ENCODE results near the gene CLDN17.

Gene CLDN17

GRCh38 chr21:30146558-30147282, 19.9 kb downstream of the CLDN17 start:
- in situ Hi-C loops (cut with MboI; ENCODE audit: low pct_unique_long_range_greater_than_20kb, low sequenced_read_pairs, unreplicated experiment) = no loop called here
- DNase-seq (ENCODE audit: low spot score) = no peak
- TF ChIP-seq, protein P1, sequence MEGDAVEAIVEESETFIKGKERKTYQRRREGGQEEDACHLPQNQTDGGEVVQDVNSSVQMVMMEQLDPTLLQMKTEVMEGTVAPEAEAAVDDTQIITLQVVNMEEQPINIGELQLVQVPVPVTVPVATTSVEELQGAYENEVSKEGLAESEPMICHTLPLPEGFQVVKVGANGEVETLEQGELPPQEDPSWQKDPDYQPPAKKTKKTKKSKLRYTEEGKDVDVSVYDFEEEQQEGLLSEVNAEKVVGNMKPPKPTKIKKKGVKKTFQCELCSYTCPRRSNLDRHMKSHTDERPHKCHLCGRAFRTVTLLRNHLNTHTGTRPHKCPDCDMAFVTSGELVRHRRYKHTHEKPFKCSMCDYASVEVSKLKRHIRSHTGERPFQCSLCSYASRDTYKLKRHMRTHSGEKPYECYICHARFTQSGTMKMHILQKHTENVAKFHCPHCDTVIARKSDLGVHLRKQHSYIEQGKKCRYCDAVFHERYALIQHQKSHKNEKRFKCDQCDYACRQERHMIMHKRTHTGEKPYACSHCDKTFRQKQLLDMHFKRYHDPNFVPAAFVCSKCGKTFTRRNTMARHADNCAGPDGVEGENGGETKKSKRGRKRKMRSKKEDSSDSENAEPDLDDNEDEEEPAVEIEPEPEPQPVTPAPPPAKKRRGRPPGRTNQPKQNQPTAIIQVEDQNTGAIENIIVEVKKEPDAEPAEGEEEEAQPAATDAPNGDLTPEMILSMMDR (IDR thresholded peaks at IDR 0.05; ENCODE audit: extremely low read depth, insufficient read depth, missing control alignments) = no peak

GRCh38 chr21:30138483-30138882, 28.1 kb downstream of the CLDN17 start:
- in situ Hi-C loops (cut with MboI; ENCODE audit: low pct_unique_long_range_greater_than_20kb, low sequenced_read_pairs, unreplicated experiment) = no loop called here
- no peak for DNase-seq (ENCODE audit: low spot score)
- TF ChIP-seq, protein P1 (IDR thresholded peaks at IDR 0.05; ENCODE audit: extremely low read depth, insufficient read depth, missing control alignments) = no peak

DNA sequence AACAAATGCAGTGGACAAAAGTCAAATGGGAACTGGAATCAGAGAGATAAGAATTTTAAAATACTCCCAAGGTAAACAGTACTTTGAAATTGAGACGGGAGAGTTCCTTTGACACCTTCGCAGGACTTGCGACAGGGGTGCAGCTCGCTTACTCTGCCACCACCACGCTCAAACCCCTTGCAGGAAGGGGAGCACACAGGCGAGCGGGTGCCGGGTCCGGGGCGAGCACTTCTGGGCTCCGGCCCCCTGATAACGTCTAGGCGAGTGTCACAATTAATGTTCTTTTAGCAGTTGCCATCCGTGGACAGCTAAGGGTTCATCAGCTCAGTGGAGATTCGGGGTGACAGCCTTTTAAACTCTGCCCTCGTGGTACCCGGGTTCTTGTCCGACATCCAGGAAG, 37.4 kb downstream of the CLDN17 start:
- no peak for DNase-seq (ENCODE audit: low spot score)
- TF ChIP-seq, protein P1 (IDR thresholded peaks at IDR 0.05; ENCODE audit: extremely low read depth, insufficient read depth, missing control alignments) = no peak
- in situ Hi-C loops (cut with MboI; ENCODE audit: low pct_unique_long_range_greater_than_20kb, low sequenced_read_pairs, unreplicated experiment) = no loop called here

DNA sequence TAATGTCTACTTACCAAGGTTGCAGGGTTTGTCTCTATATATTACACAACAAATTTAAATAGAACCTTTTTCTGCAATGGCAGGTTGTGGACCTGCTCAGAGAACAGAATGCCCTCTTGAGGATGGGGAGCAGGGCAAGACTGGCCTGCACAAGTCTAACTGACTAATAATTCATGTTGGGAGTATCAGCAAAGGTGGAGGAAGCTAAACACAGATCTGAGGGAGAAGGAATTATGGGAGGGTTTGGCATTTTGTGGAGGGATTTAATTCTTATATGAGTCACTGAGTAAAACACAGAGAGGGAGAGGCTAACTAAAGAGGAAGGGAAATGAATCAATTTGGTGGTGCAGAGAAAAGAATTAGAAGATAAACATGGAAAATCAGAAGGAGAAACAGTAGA, 40.0 kb downstream of the CLDN17 start:
- in situ Hi-C loops (cut with MboI; ENCODE audit: low pct_unique_long_range_greater_than_20kb, low sequenced_read_pairs, unreplicated experiment) = no loop called here
- TF ChIP-seq, protein P1 (IDR thresholded peaks at IDR 0.05; ENCODE audit: extremely low read depth, insufficient read depth, missing control alignments) = no peak
- no peak for DNase-seq (ENCODE audit: low spot score)

DNA sequence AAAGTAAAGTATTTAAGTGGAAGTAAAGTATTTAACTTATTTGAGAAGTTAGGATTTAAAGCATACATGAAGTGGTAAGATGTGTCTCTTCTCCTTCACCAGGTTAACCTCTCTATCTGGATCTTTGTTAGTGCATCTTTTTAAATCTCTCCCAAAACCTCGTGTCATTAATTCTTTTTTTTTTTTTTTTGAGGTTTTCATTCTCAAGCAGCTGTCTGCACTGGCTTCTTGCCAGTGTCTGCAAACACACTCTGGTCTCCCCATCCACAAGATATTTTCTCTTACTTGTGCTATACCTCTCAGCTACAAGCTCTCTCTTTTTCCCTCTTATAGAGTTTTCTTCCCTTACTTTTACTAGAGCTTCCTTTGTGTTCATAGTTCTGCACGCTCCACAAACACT, 49.0 kb downstream of the CLDN17 start:
- DNase-seq (ENCODE audit: low spot score) = no peak
- in situ Hi-C loops (cut with MboI; ENCODE audit: low pct_unique_long_range_greater_than_20kb, low sequenced_read_pairs, unreplicated experiment) = no loop called here
- TF ChIP-seq, protein P1 (IDR thresholded peaks at IDR 0.05; ENCODE audit: extremely low read depth, insufficient read depth, missing control alignments) = no peak

DNA sequence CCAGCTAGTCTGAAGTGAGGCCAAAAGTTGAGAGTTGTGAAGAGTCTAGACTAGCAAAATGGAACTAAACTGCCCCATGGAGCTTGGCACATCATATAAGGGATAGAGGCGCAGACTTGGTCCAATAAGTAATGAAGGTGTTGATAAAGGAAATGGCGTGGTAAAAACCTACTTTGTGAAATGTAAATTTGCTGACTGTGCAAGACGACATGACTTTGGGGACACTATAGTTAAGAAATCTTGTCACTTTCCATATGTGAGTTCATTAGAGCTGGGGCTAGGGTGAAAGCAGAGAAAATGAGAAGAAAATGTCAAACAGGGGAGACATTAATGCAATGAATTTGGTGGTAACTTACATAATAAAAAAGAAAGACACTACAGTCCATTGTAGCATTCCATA, 50.1 kb downstream of the CLDN17 start:
- in situ Hi-C loops (cut with MboI; ENCODE audit: low pct_unique_long_range_greater_than_20kb, low sequenced_read_pairs, unreplicated experiment) = no loop called here
- no peak for DNase-seq (ENCODE audit: low spot score)
- TF ChIP-seq, protein P1 (IDR thresholded peaks at IDR 0.05; ENCODE audit: extremely low read depth, insufficient read depth, missing control alignments) = no peak

All from GM13977 (cell line).